GM18861 (cell line): ENCODE data around the gene UNC5A.

Experiments
- ATAC-seq: cut with Tn5 transposase; IDR thresholded peaks from one replicate; pipeline ENCODE4 v1.9.1; 2021; ENCODE audit not compliant: unreplicated experiment

The UNC5A gene

DNA sequence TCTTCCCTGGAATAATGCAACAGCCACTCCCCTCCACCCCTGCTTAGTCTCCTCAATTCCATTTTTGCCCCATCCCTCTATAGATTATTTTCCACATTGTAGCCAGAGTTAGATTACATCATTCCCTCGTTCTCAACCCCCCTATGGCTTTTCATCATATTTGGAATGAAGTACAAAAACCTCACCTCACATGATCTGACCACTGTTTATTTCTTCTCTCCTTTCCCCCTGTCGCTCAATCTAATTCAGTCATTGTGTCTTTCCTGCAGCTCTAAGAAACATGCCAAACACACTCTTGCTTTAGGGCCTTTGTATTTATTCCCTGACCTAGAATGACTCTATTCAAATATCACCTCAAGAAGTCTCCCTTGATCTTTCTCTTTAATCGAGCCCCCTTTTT lies 111.4 kb downstream of the UNC5A start:
- ATAC-seq = no peak

DNA sequence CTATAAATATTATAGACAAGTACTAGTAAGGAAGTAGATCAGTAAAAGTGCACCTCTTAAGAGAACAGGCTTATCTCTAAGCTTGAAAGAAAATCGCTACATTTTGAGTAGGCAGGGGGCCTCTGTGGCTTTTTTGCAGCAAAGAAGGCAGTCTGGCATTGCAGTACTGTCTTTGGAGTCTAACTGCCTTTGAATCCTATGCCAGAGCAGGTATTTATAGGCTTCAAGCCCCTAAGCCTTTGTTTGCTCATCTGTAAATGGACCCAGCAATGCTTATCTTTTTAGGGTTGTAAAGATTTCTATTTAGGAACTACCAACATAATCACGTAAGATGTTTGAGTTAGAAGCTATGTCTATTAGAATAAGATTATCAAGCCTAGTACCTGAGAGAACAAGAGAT lies 112.5 kb downstream of the UNC5A start:
- ATAC-seq = no peak

DNA sequence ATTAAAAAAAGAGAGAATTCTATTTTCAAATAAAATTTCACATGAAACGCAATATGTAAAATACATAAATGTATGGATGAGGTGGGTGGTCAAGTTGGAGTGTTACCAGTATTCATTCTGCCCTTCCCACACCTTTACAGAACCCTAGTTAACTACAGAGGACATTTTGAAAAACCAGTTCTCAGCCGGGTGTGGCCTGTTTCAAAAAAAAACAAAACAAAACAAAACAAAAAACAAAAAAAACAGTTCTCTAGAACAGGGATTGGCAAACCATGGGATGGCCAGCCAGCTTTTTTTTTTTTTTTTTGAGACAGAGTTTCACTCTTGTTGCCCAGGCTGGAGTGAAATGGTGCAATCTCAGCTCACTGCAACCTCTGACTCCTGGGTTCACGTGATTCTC lies 117.2 kb downstream of the UNC5A start:
- no peak for ATAC-seq

DNA sequence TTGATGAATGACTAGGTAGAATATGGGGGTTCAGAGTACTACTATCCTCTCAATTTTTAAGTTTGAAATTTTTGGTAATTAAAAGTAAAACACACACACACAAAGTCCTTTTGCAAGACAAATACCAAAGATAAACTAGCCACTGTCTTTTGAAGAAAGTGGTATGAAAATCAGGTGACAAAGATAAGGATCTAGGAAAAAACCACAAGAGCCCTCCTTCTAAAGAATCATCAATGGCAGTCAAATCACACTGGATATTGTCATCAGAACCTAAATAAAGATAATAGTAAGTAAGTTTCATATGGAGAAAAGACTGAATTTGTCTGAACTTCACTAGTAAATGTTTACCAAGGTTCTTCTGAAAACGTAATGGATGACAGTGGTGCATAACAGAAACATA lies 119.3 kb downstream of the UNC5A start:
- ATAC-seq = no peak
